Measurements from ENCODE around the gene CAND1. TPM values are rescaled to one million over a fixed set of nuclear protein-coding genes. Genes with fewer than 3 reads are reported as not detected.

CAND1 gene
- total and polyA plus RNA-seq, 9 of the 15 experiments (the other 6 are each of a cell fraction or from before 2014, with no cell fraction given) = 24.0 to 167 (median 77.5) TPM

GRCh38 chr12:67352682-67353081, 83.5 kb downstream of the CAND1 start (continued):
- TF ChIP-seq ARNT (IDR thresholded peaks at IDR 0.05) (no peak), PRPF4 (IDR thresholded peaks at IDR 0.05; ENCODE audit: insufficient read depth, low read depth, low read length, poor library complexity, severe bottlenecking) (no peak), GTF2A2 (tag; IDR thresholded peaks at IDR 0.05) (no peak), STAT5A (IDR thresholded peaks at IDR 0.05; ENCODE audit: borderline replicate concordance, low read length) (no peak), MEF2A (IDR thresholded peaks at IDR 0.05; ENCODE audit: control insufficient read depth, low read depth, low read length) (no peak), ZNF75A (CRISPR knock-in tag; IDR thresholded peaks at IDR 0.05) (no peak), POLR2AphosphoS2 (IDR thresholded peaks at IDR 0.05; ENCODE audit: low read length) (no peak)
- TF ChIP-seq, protein P1, sequence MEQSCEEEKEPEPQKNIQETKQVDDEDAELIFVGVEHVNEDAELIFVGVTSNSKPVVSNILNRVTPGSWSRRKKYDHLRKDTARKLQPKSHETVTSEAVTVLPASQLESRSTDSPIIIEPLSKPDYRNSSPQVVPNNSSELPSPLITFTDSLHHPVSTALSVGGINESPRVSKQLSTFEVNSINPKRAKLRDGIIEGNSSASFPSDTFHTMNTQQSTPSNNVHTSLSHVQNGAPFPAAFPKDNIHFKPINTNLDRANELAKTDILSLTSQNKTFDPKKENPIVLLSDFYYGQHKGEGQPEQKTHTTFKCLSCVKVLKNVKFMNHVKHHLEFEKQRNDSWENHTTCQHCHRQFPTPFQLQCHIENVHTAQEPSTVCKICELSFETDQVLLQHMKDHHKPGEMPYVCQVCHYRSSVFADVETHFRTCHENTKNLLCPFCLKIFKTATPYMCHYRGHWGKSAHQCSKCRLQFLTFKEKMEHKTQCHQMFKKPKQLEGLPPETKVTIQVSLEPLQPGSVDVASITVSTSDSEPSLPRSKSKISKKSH (CRISPR knock-in tag; IDR thresholded peaks at IDR 0.05) = no peak

GRCh38 chr12:67354322-67354721, 85.2 kb downstream of the CAND1 start:
- Histone ChIP-seq H3K9ac (ENCODE audit: insufficient read depth in 1 of 2, low read depth in 2 of 2, low read length in 2 of 2) (no peak overlapping the region), H3K4me2 (ENCODE audit: insufficient read depth, low read length) (no peak overlapping the region), H3K4me1 (replicated peaks in 1 of 2; ENCODE audit: control insufficient read depth in 2 of 2, insufficient read depth in 2 of 2, low read length in 2 of 2) (no peaks in the 10 kb centered on the region), H4K20me1 (replicated peaks; ENCODE audit: control insufficient read depth, insufficient read depth, low read length) (no peaks in the 10 kb centered on the region), H3K27ac (ENCODE audit: extremely low read depth, low read depth, low read length) (no peak overlapping the region), H3K4me3 (no peak overlapping the region), H3K27me3 (ENCODE audit: control insufficient read depth in 2 of 2, insufficient read depth in 2 of 2, low read length in 2 of 2) (peaks cover 0 to 2% of the 10 kb centered on the region in 2 experiments; a peak in 2 of 5 replicates), H2AFZ (ENCODE audit: low read depth, low read length) (no peak overlapping the region), H3K36me3 (ENCODE audit: control insufficient read depth, insufficient read depth, low read length) (no peaks in the 10 kb centered on the region), H3K9me3 (replicated peaks; ENCODE audit: control insufficient read depth, insufficient read depth, low read depth, low read length) (no peaks in the 10 kb centered on the region), H3K79me2 (ENCODE audit: control insufficient read depth, insufficient read depth, low read length) (no peaks in the 10 kb centered on the region), H3K9me1 (ENCODE audit: control insufficient read depth, insufficient read depth, low read length) (no peaks in the 10 kb centered on the region)
- intact Hi-C loops (cut with micrococcal nuclease) (loop anchor here (2.0 kb wide), 1 partner anchor 86 kb away; no protein-coding TSS in a partner anchor), in situ Hi-C loops (cut with MboI) (no loop called here)
- ATAC-seq (no peak), FAIRE-seq (no peak), DNase-seq (ENCODE audit: extremely low read depth in 1 of 4, low spot score in 3 of 4) (no peak)
- POLR2A ChIA-PET = interaction anchor here (0.7 to 1.0 kb wide), 3 partner anchors 104 to 1578 kb away, joined by 3 to 4 read pairs (median 3); partner anchors contain the start of gene CPM
- CTCF ChIA-PET (ENCODE audit: low intra/inter-chr PET ratio) = no interaction called here
- WGBS (ENCODE audit: insufficient coverage, low coverage, missing lambda C conversion rate) = 0% methylated on average over 5 of the region's 5 CpGs
- no TSS peak for BruUV-seq (replicated peaks)
- TF ChIP-seq DIDO1 (tag; IDR thresholded peaks at IDR 0.05; ENCODE audit: low read depth) = no peak
- no peak for TF ChIP-seq KLF13 (tag; IDR thresholded peaks at IDR 0.05; ENCODE audit: borderline replicate concordance, low read depth)
- no peak for TF ChIP-seq XRCC5 (IDR thresholded peaks at IDR 0.05; ENCODE audit: low read depth, low read length)
- no peak for TF ChIP-seq ZNF592 (IDR thresholded peaks at IDR 0.05)
- no peak for TF ChIP-seq NONO (IDR thresholded peaks at IDR 0.05; ENCODE audit: low read depth in 2 of 2, low read length in 1 of 2)
- no peak for TF ChIP-seq CCAR2 (IDR thresholded peaks at IDR 0.05; ENCODE audit: low read depth, low read length)
- TF ChIP-seq HDAC3 (IDR thresholded peaks at IDR 0.05; ENCODE audit: borderline replicate concordance, partially characterized antibody) = no peak
- no peak for TF ChIP-seq PHTF2 (CRISPR knock-in tag; IDR thresholded peaks at IDR 0.05)
- TF ChIP-seq ASH1L (IDR thresholded peaks at IDR 0.05; ENCODE audit: borderline replicate concordance, low read depth, partially characterized antibody) = no peak

Data from K562 (cell line).